ENCODE measurements around the gene PMFBP1.

PMFBP1 gene

DNA sequence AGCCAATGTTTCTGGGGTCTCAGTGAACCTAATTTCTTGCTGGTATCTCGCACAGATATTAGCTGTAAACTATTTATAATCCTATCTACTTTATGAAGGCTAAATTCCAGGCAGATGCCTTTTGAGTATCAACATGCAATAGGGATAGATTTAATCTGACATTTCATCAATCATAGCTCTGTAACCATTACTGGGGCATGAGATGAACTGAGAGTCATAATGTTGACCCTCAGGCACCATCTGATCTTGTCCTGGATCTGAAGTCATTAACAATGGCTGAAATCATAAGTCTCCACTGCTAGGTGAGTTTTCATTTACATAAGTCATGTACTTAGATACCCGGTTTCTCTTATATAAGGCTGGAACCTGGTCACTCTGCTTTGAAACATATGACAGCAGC is 3.6 kb downstream of the PMFBP1 start:
- H3K27ac Mint-ChIP-seq, result peak overlapping the region; percentile 32
- no peak for DNase-seq (ENCODE audit: low spot score in 2 of 2)
- peaks cover 4% of the 10 kb centered on the region for H3K27me3 Mint-ChIP-seq
- H3K4me3 Mint-ChIP-seq, result no peak overlapping the region
- ATAC-seq (ENCODE audit: low read depth), result no peak
- H3K9me3 Mint-ChIP-seq, result peaks cover 1% of the 10 kb centered on the region
- peaks cover 11% of the 10 kb centered on the region for H3K4me1 Mint-ChIP-seq
- peaks cover 6% of the 10 kb centered on the region for H3K36me3 Mint-ChIP-seq

- H3K36me3 Mint-ChIP-seq, result peaks cover 5% of the 10 kb centered on the region
- H3K9me3 Mint-ChIP-seq, result peaks cover 3% of the 10 kb centered on the region
- peaks cover 4% of the 10 kb centered on the region for H3K4me1 Mint-ChIP-seq
- H3K4me3 Mint-ChIP-seq, result no peak overlapping the region
- no peak overlapping the region for H3K27ac Mint-ChIP-seq
- ATAC-seq (ENCODE audit: low read depth) (no peak), DNase-seq (ENCODE audit: low spot score in 2 of 2) (no peak)
- peaks cover 5% of the 10 kb centered on the region for H3K27me3 Mint-ChIP-seq
Measured at GRCh38 chr16:72166954-72167561, 4.9 kb downstream of the PMFBP1 start.

GRCh38 chr16:72166151-72166550 is 5.8 kb downstream of the PMFBP1 start:
- DNase-seq (ENCODE audit: low spot score in 2 of 2), result no peak
- Mint-ChIP-seq H3K27ac (no peak overlapping the region), H3K36me3 (peaks cover 5% of the 10 kb centered on the region), H3K4me3 (no peak overlapping the region), H3K27me3 (peaks cover 5% of the 10 kb centered on the region), H3K4me1 (no peaks in the 10 kb centered on the region), H3K9me3 (peaks cover 3% of the 10 kb centered on the region)
- ATAC-seq (ENCODE audit: low read depth), result no peak

- Mint-ChIP-seq H3K4me3 (no peak overlapping the region), H3K9me3 (peaks cover 3% of the 10 kb centered on the region), H3K27me3 (peaks cover 5% of the 10 kb centered on the region), H3K36me3 (peaks cover 5% of the 10 kb centered on the region), H3K4me1 (no peaks in the 10 kb centered on the region), H3K27ac (no peak overlapping the region)
- ATAC-seq (ENCODE audit: low read depth) (no peak), DNase-seq (ENCODE audit: low spot score in 2 of 2) (no peak)
Measured at GRCh38 chr16:72164691-72165090, 7.3 kb downstream of the PMFBP1 start.

DNA sequence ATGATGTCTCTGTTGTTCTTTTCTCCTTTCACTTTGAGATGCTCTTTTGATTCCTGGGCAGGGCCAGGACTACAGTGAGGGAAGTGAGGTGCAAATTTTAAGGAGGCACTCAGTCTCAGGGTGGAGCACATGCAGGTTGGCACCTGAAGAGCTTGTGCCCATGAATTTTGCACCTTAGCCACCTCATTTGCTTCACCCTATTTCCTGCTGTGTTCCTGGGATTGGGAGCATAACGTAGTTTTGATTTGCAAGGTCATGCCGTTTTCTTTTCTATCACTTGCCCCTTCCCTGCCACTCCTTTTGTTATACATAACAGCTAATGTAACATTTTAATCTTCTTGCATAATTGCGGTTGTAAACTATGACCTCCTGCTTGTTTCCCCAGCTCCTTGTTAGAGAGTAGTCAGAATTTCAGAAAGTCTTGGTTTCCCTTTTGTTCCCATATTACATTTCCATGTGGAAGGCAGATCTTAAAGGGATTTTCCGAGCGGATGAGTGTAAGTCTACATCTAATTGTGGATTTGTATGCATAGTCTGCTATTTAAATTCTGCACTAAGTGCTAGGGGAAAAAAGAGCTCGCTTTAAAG is 9.8 kb downstream of the PMFBP1 start:
- ATAC-seq (ENCODE audit: low read depth) (no peak), DNase-seq (ENCODE audit: low spot score in 2 of 2) (no peak)
- H3K9me3 Mint-ChIP-seq, result peaks cover 3% of the 10 kb centered on the region
- H3K27ac Mint-ChIP-seq, result no peak overlapping the region
- peaks cover 5% of the 10 kb centered on the region for H3K36me3 Mint-ChIP-seq
- H3K4me3 Mint-ChIP-seq, result no peak overlapping the region
- no peaks in the 10 kb centered on the region for H3K4me1 Mint-ChIP-seq
- peaks cover 5% of the 10 kb centered on the region for H3K27me3 Mint-ChIP-seq

GRCh38 chr16:72159801-72160200 is 12.2 kb downstream of the PMFBP1 start:
- Mint-ChIP-seq H3K4me3 (no peak overlapping the region), H3K4me1 (no peaks in the 10 kb centered on the region), H3K27ac (no peak overlapping the region), H3K27me3 (peaks cover 4% of the 10 kb centered on the region), H3K9me3 (peaks cover 3% of the 10 kb centered on the region), H3K36me3 (peaks cover 5% of the 10 kb centered on the region)
- DNase-seq (ENCODE audit: low spot score in 2 of 2) (no peak), ATAC-seq (ENCODE audit: low read depth) (no peak)

DNA sequence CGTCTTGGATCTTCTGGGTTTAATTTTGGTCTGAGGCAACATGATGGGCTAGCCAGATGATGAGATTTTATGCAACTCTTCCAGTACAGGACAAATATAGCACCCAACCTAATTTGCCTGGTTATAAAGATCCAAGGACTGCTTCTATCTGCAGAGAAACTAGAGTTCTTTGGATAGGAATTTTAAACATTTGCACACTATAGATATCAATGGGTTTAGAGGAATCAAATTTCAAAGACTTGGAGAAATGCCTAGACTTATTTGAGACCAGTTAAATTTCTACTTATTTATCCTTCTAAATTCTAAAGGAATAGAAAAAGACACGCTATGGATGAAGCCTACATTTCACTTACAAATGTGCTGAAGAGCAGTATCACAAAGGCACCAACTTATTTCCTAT is 12.6 kb downstream of the PMFBP1 start:
- ATAC-seq (ENCODE audit: low read depth) (no peak), DNase-seq (ENCODE audit: low spot score in 2 of 2) (no peak)
- Mint-ChIP-seq H3K27ac (no peak overlapping the region), H3K36me3 (peaks cover 5% of the 10 kb centered on the region), H3K27me3 (peaks cover 4% of the 10 kb centered on the region), H3K4me3 (no peak overlapping the region), H3K9me3 (peaks cover 3% of the 10 kb centered on the region), H3K4me1 (no peaks in the 10 kb centered on the region)

GRCh38 chr16:72149676-72150464 is 22.1 kb downstream of the PMFBP1 start:
- ATAC-seq (ENCODE audit: low read depth) (no peak), DNase-seq (ENCODE audit: low spot score in 2 of 2) (no peak)
- H3K27me3 Mint-ChIP-seq, result no peaks in the 10 kb centered on the region
- peaks cover 1% of the 10 kb centered on the region for H3K9me3 Mint-ChIP-seq
- no peak overlapping the region for H3K4me3 Mint-ChIP-seq
- H3K27ac Mint-ChIP-seq, result no peak overlapping the region
- no peaks in the 10 kb centered on the region for H3K36me3 Mint-ChIP-seq
- H3K4me1 Mint-ChIP-seq, result no peaks in the 10 kb centered on the region

GRCh38 chr16:72142476-72142875 is 29.5 kb downstream of the PMFBP1 start:
- no peaks in the 10 kb centered on the region for H3K4me1 Mint-ChIP-seq
- no peaks in the 10 kb centered on the region for H3K27me3 Mint-ChIP-seq
- no peak for ATAC-seq (ENCODE audit: low read depth)

GRCh38 chr16:72139908-72140307 is 32.0 kb downstream of the PMFBP1 start:
- Mint-ChIP-seq H3K36me3 (peaks cover 8% of the 10 kb centered on the region), H3K9me3 (no peaks in the 10 kb centered on the region), H3K27me3 (peaks cover 1% of the 10 kb centered on the region), H3K4me1 (no peaks in the 10 kb centered on the region), H3K27ac (no peak overlapping the region), H3K4me3 (no peak overlapping the region)
- DNase-seq (ENCODE audit: low spot score in 2 of 2) (no peak), ATAC-seq (ENCODE audit: low read depth) (no peak)

More at GRCh38 chr16:72142476-72142875, 29.5 kb downstream of the PMFBP1 start:
- Mint-ChIP-seq H3K9me3 (no peaks in the 10 kb centered on the region), H3K4me3 (no peak overlapping the region), H3K36me3 (peaks cover 2% of the 10 kb centered on the region), H3K27ac (no peak overlapping the region)
- DNase-seq (ENCODE audit: low spot score in 2 of 2), result no peak

- H3K27me3 Mint-ChIP-seq, result peaks cover 1% of the 10 kb centered on the region
- H3K4me3 Mint-ChIP-seq, result no peak overlapping the region
- no peak overlapping the region for H3K27ac Mint-ChIP-seq
- DNase-seq (ENCODE audit: low spot score in 2 of 2) (no peak), ATAC-seq (ENCODE audit: low read depth) (no peak)
- H3K36me3 Mint-ChIP-seq, result peaks cover 7% of the 10 kb centered on the region
- no peaks in the 10 kb centered on the region for H3K9me3 Mint-ChIP-seq
- no peaks in the 10 kb centered on the region for H3K4me1 Mint-ChIP-seq
Measured at GRCh38 chr16:72138064-72138572, 33.8 kb downstream of the PMFBP1 start.

GRCh38 chr16:72137380-72138063 is 34.4 kb downstream of the PMFBP1 start:
- Mint-ChIP-seq H3K4me3 (no peak overlapping the region), H3K36me3 (peaks cover 6% of the 10 kb centered on the region), H3K9me3 (no peaks in the 10 kb centered on the region), H3K27ac (no peak overlapping the region), H3K4me1 (no peaks in the 10 kb centered on the region), H3K27me3 (peaks cover 1% of the 10 kb centered on the region)
- no peak for DNase-seq (ENCODE audit: low spot score in 2 of 2)
- no peak for ATAC-seq (ENCODE audit: low read depth)

GRCh38 chr16:72134507-72134906 is 37.4 kb downstream of the PMFBP1 start:
- ATAC-seq (ENCODE audit: low read depth), result no peak
- peaks cover 6% of the 10 kb centered on the region for H3K36me3 Mint-ChIP-seq
- H3K27ac Mint-ChIP-seq, result no peak overlapping the region
- no peak overlapping the region for H3K4me3 Mint-ChIP-seq
- no peaks in the 10 kb centered on the region for H3K9me3 Mint-ChIP-seq
- H3K27me3 Mint-ChIP-seq, result peaks cover 1% of the 10 kb centered on the region
- DNase-seq (ENCODE audit: low spot score in 2 of 2), result no peak
- no peaks in the 10 kb centered on the region for H3K4me1 Mint-ChIP-seq

DNA sequence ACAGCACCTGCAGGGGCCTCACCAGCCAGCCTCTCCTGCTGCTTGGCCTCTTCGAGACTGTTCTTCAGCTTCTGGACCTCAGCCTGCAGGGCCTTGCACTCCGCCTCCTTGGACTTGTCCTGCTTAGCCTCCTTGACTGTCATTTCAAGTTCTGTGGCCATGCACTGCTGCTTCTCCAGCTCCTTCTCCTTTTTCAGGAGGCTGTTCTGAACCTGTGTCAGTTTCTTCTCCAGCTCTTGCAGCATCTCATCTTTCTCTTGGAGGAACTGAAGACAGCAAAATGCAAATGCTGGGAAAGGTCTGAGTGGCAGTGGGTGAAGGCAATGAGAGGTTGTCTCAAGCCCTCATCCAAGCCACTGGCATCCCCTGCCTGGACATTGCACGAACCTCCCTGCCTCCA is 39.2 kb downstream of the PMFBP1 start:
- Mint-ChIP-seq H3K4me1 (no peaks in the 10 kb centered on the region), H3K36me3 (peaks cover 6% of the 10 kb centered on the region), H3K9me3 (no peaks in the 10 kb centered on the region), H3K27ac (no peak overlapping the region), H3K4me3 (no peak overlapping the region), H3K27me3 (peaks cover 1% of the 10 kb centered on the region)
- no peak for ATAC-seq (ENCODE audit: low read depth)
- DNase-seq (ENCODE audit: low spot score in 2 of 2), result no peak
